GM21447 (cell line): Measurements from ENCODE around the gene TMEM266.

Experiments used
- ATAC-seq: cut with Tn5 transposase; IDR thresholded peaks from one replicate; pipeline ENCODE4 v1.9.1; 2021; ENCODE audit not compliant: unreplicated experiment

TMEM266 gene

DNA sequence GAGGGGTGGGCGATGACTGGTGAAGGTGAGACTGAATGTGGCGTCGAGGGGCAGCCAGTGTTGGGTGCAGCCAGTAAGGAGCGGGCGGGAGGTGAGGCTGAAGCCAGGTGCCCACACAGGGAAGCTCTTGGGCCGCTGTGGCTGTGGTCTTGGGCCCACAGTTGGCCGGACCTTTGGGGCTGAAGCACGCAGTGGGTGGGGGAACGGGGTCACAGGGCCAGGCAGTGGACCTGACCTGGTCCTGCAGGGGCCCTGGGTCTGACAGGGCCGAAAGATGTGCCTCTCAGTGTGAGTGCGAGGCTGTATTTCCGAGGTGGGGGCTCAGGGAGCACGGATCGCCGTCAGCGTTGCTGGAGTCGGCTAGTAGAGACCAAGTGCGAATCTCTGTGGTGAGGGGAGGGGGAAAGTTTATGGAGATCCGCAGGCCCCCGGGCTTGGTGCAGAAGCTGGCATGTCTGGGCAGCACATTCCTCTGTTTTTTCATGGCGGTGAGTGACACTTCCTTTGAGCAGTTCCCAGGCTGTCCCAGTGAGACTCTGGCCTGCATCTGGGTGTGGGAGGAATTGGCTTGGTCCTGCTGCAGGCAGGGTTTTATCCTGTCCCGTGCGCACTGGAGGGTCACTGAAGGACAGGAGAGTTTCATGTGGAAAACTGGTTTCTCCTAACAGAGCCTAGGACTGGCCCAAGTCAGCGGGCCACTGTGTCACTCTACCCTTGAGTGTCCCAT, 100.8 kb downstream of the TMEM266 start:
- ATAC-seq = no peak

DNA sequence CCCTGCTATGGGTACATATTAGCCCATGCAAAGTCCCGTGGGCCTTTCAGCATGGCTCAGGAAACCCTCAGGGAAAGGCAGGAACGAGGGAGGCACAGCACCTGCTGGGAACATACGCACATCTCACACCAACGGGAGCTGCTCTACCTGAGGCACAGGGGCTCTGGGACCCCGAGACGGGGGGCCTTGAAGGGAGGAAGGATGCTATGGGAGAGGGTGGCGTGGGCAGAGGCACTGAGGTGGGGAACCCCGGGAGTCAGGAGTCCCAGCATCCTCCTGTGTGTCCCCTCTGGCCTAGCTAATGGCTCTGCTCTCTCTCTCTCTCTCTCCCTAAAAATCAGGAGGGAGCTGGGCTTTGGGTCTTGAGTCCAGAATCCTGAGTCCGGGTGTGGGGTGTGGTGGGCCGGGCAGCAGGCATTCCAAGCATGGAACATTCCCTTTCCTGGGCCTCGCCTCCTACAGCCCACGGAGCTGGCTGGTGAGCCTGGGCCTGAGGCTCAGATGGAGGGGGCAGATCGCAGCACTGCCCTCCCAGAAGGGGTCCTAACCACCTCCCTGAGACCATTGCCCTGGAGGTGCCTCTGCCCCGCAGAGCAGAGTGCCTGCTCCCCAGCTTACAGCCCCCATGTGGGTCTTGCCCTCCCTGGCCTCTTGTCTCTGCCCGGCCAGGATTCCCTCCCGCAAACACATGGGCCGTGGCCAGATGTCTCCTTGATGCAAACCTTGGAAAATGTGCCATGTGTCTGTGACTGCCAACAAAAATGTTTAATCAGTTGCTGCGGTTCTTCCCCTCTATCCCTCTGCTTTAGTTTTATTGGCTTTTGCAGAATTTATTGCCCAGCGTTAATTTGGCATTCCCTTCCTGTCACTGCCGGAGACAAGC, 101.6 kb downstream of the TMEM266 start:
- ATAC-seq = no peak

DNA sequence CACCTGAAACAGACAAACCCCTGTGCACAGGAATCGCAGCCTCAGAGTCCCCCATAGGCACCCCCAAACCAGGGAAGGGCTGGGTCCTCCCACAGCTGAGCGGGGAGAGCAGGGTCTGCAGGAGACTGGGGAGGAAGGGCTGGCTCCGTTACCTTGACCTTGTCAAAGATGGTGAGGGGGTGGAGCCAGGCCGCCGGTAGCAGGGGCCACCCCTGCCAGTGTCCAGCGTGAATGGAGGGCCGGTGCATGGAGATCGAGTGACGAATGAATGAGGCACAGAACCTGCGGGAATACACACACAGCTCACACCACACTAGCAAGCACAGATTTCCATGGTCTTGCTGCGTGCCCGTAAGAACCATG, 102.2 kb downstream of the TMEM266 start:
- no peak for ATAC-seq

DNA sequence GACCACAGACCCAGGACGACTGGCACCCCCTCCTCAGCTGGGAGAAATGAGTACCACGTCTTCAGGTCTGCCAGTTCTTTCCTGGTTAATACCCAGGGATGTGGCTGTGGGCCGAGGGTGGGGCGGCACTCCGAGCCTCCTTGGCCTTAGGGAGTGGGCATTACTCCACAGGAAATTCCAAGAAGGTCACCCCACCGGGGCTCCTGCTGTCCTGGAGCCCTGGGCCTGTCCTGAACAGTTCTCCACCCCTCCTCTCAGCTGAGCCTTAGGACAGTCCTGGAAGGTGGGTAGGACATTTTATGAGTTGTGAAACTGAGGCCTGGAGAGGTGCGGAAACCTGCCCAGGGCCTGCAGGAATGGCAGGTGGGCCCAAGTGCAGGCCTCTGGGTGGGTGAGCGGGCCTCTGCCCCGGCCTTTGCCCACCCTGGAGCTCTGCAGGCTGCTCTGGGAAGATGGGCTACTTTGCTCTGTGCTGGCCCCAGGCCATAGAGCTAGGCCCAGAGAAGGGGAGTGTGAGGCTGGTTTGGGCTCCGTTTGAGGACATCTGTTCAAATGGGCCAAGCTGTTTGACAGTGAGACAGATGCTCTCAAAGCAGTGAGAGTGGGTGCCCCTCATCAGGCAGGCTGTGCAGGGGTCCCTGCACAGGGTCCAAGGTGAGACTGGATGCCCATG, 103.1 kb downstream of the TMEM266 start:
- ATAC-seq = no peak

DNA sequence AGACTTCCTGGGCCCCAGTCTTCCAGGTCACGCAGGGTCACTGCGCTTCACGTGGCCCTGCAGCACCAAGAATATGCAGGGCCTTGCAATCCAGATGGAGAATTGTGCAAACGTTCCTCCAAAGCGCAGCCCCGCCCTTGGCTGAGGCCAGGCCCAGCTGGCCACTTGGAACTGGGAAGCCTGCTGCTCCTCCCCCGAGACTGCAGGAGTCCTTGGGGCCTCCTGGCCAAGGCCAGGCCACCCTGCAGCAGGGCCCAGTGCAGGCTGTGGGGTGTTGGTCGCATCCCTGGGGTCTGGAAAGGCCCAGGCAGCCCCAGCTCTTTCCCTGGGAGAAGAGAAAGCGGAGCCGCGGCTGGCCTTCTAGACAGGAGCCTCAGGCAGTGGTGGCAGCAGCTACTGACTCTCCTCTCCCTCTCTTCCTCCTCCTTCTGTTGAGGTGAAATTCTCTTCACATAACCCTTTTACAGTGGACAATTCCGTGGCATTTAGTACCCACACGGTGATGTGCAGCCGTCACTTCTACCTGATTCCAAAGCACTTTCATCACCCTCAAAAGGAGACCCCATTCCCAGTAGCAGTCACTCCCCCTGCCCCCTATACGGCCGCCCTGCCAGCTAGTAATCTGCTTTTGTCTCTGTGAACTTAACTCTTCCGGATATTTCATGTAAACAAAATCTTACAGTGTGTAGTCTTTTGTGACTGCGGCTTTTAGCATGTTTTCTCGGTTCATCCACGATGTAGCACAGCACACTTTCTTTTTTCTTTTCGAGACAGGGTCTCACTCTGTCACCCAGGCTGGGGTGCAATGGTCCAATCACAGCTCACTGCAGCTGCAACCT, 103.9 kb downstream of the TMEM266 start:
- no peak for ATAC-seq

DNA sequence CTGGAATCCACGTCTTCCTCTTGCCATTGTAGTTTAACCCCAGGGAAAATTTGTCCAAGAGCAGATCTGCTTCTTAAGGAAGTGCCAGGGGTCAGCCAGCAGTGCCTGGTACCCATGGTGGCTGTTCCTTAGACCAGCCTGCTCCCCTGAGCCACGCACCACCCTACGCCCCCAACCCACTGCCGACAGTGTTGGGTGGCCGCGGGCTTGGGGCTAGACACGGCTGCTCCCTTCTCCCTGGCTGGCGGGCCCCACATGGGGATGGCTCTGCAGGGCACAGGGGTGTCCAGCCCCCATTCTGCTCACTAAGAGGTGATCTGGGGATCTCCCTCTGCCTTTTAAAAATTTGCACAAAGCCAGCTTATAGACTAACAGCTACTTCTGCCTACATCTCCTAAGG, 104.8 kb downstream of the TMEM266 start:
- no peak for ATAC-seq

DNA sequence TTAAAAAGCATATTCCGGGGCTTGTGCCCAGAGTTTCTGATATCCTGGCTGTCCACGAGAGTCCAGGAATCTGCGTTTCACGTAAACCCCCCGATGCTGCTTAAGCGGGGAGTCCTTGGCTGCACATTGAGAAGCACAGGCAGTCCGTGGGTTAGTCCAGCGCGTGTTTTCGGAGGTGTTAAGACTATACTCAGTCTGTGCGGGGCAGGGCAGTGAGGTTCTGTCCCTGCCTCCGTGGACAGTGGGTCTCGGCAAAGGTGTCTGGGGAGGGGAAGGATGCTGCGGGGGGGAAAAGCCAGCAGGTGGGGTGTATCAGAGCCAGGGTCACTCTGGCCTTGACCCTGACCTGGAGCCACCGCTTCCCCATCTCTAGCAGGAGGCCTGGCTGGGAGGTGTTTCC, 106.2 kb downstream of the TMEM266 start:
- ATAC-seq = no peak

DNA sequence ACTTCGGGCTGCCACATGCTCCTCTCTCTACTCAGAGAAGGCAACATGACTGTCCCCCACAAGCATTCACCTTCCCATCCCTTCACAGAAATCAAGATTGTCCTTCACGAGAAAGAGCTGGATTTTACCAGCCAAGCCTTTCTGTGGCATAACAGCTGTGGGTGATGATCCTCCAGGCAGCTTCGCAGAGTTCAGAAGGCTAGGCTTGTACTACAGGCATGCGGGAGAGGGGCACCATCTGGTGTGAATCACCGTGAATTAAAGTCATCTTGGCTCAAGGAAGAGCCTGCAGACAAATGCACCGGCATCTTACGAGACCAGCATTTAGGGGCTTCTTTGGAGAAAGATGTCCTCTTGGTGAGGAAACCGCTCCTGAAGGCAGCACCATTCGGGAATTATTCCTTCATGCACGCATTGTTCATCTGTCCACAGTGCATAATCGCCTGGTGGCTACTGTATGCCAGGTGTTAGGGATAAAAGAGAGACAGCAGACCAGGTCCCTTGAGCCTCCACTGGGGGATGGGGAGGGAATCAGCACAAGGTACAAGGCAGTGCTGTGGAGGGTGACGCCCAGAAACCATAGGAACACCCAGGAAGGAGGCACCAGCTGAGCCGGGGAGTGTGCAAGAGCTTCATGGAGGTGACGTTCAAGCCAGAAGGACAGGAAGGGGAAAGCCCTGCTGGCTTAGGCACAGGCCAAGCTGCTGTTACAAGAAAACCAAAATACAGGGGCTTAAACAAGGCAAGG, 108.6 kb downstream of the TMEM266 start:
- ATAC-seq = no peak

DNA sequence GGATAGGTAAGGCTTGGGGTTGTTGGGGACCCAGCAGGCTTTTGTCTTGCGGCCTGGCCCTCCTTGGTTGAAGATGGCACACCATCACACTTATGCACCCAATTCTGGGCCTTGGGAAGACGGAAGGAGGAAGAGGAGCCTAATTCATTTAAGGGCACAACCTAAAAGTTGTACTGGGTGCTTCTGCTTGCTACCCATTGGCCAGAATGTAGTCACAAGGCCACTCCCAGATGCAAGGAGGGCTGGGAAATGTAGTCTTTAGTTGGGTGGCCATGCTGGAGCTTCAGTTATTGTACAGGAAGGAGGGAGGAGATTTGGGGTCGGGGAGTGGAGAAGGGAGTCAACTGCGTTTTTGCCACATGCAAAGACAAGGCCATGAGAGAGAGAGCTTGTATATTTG, 109.2 kb downstream of the TMEM266 start:
- no peak for ATAC-seq

DNA sequence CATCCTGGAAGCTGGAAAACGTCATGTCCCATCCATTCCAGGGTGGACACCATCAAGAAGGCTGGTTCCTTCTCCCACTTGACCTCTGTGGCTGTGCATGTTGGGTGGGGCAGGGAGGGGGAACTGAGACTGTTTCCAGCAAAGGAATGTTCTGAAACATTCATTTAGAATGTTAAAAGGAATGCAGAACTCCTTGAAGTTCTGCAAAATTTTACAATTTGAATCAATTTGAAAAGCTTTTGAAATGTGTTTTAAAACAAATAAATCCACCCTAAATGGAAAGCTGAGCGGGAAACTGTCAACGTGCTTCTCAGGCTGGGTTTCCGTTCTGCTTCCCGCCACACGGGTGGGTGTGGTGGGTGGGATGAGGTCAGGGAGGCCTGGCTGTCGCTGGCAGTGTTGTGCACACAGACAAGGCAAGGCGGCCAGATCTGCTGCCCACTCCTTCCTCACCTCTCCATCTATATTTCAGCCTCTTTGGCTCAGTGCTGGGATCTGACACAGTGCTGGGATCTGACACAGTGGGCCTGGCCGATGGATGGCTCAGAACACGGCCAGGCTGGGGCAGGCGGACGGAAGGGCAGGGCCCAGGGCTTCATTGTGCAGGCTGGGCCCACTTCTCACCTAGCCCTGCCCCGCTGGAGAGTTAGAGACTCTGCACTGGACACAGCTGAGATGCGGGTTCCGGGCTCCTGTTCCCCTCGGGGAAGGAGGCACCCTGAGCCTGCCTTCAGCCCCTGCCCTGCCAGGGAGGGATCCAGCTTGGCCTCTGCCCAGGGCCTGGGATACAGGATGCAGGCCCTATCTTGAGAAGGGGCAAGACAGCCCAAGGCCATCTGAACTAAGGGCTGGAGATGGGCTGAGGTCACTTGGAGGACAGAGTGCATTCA, 110.4 kb downstream of the TMEM266 start:
- ATAC-seq = no peak

DNA sequence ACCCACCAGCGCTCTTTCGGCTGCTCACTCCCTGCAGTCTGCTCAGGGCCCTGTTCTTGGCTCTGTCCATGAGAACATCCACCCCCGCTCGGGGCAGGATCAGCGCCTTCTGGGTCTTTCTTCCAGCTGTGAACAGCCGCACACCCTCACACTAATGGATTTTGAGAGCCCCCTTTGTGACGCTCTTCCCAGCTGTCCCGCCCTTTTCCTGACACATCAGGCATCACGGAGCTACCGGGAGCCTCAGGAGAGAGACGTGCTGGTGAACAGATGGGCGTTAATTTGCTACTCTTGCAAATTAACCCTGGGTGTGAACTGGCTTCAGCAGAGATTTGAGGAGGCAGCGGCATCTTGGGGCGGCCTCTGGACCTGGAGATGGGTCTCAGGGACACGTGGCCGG, 113.0 kb downstream of the TMEM266 start:
- ATAC-seq = no peak

DNA sequence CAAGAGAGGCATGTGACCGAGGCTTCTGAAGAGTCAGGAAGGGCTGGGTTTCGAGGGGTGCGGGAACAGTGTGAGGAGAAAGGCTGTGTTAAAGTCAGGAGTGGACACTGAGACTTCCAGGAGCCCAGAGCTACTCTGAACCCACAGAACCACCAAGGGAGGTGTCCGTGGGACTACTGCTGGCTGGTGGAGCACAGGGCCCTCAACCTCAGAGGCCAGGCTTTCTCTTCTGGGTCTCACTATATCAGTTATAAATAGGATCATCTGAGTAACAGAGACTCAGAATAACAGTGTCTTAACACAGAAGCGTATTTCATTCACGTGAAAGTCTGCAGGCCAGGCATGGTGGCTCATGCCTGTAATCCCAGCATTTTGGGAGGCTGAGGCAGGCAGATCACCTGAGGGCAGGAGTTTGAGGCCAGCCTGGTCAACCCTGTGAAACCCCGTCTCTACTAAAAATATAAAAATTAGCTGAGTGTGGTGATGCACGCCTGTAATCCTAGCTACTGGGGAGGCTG, 113.6 kb downstream of the TMEM266 start:
- no peak for ATAC-seq

DNA sequence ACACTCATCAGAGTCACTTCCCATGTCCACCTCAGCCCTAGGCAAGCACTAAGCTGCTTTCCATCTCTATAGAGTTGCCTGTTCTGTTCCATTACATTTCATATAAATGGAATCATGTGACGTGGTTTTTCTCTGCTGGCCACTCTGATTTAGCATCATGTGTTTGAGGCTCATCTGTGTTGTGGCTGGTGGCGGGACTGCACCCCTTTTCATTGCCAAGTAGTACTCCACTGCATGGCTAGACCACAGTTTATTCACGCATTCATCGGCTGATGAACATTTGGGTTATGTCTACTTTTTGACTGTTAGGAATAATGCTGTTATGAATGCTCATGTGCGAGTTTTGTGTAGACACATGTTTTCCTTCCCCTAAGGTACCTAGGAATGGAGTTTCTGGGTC, 114.9 kb downstream of the TMEM266 start:
- ATAC-seq = no peak

DNA sequence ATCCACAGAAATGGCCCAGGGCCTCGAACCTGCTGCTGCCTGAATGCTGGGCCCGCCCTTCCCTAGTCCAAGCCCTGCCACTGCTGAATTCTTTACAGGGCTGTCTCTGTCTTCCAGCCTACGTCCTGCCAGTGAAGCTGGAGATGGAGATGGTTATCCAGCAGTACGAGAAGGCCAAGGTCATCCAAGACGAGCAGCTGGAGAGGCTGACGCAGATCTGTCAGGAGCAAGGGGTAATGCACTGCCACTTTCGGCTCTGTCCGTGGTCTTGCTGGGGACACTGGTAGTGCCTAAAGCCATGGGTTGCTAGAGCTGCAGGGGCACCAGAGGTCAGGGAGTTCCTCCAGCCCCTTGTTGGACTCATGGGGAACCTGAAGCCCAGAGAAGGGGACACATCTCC, 115.7 kb downstream of the TMEM266 start:
- ATAC-seq = no peak

DNA sequence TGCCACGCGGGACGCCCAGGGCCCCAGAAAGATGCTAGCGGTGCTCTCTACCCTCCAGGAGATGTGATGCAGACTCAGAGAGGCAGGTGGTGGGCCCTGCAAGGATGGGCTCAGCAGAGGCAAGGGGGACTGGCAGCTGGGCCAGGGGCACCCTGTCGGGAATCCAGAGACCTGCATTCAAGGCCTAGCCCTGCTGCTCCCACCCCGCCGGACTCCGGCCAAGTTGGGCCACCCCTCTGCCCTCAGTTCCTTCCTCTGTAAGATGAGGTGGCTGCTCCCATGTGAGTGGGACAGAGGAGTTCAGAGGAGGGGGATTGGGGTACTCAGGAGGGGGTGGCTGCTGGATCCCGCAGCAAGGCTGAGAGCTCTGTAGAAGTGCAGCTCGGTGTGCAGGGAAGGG, 116.3 kb downstream of the TMEM266 start:
- no peak for ATAC-seq

DNA sequence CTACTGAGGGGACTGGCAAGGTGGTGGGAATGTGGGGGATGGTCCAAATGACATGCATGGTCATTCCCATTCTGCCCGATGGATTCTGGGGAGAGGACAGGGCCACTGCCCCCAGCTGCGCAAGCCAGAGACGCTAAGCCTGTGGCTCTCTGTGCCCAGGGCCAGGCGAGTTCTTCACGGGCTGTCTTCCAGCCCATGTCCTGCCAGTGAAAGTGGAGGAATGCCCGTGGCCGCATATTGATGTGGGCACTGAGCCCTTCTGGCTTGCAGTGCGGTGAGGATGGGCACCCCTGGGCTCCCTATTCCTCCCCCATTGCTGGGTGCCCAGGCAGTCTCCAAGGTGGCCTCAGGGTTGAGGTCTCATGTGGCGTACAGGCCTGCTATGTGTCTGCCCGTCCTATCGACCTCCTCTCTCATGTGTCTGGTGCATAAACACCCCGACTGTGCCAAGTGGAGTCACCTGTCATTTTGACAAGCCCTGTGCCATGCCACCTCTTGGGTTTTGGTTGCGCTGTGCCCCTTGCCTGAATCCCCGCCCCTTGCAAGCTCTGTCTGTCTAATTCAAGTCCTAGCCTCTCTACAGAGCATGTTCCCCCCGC, 116.8 kb downstream of the TMEM266 start:
- no peak for ATAC-seq

DNA sequence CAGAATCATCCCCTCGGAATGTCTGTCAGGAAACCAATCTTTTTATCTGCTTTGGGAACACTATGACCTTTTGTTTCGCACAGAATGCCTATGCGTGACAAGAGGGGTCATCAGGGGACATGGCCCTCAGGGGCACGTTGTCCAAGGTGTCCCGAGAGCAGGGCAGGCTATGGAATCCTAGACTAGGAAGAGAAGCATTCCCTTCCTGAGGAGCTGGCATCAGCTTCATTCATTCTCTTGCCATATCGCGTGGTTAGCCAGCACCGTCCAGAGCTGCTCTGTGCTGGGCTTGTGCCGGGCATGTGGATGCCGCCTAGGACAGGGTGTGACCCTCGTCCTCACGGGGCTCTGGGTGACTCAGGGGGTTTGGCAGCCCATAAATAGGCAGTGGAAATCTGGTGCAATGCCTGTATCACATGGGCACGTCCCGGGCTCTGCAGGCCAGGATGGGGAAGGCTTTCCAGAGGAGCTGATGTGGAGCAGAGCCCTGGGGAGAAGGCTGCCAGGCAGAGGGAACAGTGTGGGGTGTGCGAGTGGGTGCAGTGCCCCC, 117.8 kb downstream of the TMEM266 start:
- ATAC-seq = no peak

DNA sequence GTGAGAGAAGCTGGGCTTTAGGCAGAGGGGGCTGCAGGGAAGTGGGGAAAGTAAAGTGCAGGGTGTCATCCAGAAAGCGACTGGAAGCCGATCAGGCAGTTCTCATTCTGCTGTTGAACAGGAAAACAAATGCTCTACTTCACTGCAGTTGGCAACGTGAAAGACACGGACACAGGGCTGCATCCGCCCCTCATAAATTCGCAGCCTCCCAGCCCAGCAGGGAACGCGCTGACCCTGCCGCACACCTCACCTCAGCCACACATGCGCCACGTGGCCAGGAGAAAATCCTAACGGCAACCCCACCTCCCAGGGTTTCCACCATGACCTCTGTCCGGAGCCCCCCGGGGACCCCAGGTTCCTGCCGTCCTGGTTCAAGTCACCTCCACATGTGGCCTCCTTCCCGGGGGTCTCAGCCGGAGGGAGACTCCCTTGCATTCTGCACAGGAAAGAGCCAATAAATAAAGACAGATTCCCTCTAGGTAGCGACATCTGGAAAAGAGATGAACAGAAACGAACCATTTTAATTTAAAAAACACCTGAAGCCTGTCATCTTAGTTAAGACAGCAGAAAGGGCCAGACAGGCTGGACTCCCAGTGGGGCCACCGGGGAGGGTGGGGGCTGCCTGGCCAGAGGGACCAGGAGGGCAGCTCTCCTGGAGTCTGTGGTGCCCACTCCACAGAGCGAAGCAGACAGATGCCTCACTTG, 118.7 kb downstream of the TMEM266 start:
- ATAC-seq = no peak
